ENCODE results near the gene GABRG2.

DNA sequence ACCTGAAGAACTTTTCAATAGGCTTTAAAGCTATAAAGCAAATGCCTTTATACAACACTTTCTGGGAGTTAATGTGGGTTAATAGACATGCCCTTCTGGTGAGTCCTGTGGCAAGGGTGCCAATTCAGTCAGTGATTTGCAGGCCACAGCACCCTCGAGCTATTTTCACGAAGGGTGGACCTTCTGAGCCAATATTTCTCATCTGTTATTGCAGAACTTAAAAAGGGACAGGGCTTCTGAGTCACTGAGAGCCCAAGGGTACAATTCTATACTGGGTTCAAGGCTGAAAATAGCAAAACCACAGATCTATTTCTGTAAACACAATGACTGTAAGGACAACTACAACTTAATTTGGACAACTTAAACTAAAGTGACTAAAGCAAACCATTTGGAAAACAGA lies 92.8 kb downstream of the GABRG2 start:
- TF ChIP-seq POLR2A (IDR thresholded peaks at IDR 0.05; ENCODE audit: extremely low read depth, insufficient read length): no peak
- TF ChIP-seq, protein P1, sequence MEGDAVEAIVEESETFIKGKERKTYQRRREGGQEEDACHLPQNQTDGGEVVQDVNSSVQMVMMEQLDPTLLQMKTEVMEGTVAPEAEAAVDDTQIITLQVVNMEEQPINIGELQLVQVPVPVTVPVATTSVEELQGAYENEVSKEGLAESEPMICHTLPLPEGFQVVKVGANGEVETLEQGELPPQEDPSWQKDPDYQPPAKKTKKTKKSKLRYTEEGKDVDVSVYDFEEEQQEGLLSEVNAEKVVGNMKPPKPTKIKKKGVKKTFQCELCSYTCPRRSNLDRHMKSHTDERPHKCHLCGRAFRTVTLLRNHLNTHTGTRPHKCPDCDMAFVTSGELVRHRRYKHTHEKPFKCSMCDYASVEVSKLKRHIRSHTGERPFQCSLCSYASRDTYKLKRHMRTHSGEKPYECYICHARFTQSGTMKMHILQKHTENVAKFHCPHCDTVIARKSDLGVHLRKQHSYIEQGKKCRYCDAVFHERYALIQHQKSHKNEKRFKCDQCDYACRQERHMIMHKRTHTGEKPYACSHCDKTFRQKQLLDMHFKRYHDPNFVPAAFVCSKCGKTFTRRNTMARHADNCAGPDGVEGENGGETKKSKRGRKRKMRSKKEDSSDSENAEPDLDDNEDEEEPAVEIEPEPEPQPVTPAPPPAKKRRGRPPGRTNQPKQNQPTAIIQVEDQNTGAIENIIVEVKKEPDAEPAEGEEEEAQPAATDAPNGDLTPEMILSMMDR (IDR thresholded peaks at IDR 0.05; ENCODE audit: low read depth, low read length): no peak
- TF ChIP-seq, protein P2, sequence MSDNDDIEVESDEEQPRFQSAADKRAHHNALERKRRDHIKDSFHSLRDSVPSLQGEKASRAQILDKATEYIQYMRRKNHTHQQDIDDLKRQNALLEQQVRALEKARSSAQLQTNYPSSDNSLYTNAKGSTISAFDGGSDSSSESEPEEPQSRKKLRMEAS (IDR thresholded peaks at IDR 0.05; ENCODE audit: low read depth, low read length): no peak
